Measurements from ENCODE around the gene RPL37.
"Not testable (repeated sequence)": the region's sequence is repeated elsewhere in the genome, so short reads cannot be mapped to it uniquely, and the experiment has no call there.

RPL37 gene

DNA sequence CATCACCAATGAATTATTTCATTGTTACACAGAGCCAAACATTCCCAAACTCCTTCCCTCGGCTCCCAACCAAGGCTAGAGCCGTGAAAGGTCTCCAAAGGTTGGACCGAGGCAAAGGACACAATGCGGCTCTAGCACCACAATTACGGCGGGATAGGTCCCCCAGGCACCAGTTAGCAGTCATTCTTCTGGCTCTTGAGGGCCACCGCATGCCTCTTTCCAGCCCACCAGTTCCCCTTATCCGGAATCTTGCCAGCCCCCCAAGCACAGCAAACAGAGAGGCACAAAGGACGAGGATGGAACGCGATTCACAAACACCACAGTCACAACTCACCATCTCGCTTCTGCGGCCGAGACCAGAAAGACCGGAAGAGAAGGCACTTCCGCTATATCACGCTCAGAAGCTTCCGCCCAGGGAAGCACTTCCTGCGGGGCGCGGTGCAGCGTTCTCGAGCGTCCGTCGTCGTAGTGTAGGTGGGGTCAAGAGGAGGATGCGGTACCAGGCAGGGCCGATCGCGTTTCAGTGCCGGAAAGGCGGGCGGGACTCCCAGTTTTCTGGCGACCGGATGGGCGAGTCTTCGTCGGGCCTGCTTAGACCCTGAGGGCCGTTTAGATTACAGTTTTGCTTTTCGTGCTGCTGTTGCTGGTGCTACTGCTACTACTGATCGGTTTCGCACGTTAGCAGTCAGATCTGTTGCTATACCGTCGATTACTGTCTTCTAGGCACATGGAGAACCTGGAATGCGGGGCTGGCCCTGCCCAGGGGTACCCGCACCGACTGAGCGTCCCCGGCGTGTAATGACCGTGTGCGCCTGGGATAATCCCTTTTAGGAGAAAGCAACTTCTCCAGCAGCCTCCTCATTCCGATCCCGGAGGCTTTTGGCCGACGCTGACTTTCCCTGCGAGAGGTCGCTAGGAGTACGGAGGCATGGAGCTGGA lies at the start of gene RPL37:
RPL37 (minus strand) TSS at position 374 of the 939 bp plus-strand sequence; CDS start at position 337, 37 bp downstream.
- DNase-seq = peak; percentile 99

DNA sequence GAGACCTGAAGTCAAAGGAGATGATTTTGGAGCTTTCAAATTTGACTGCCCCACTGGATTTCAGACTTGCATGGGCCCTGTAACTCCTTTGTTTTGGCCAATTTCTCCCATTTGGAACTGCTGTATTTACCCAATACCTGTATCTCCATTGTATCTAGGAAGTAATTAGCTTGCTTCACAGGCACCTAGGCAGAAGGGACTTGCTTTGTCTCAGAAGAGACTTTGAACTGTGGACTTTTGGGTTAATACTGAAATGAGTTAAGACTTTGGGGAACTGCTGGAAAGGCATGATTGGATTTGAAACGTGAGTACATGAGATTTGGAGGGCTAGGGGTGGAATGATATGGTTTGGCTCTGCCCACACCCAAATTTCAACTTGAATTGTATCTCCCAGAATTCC lies 48.0 kb upstream of the RPL37 start:
- DNase-seq = not testable (repeated sequence)

DNA sequence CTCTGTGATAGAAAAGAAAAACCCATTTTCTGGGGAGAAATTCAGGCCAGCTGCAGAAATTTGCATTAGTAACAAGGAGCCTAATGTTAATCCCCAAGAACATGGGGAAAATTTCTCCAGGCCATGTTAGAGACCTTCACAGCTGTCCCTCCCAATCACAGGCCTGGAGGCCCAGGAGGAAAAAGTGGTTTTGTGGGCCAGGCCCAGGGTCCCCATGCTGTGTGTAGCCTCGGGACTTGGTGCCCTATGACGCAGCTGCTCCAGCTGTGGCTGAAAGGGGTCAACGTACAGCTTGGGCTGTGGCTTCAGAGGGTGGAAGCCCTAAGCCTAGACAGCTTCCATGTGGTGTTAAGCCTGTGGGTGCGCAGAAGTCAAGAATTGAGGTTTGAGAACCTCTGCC lies 47.3 kb upstream of the RPL37 start:
- no peak for DNase-seq

DNA sequence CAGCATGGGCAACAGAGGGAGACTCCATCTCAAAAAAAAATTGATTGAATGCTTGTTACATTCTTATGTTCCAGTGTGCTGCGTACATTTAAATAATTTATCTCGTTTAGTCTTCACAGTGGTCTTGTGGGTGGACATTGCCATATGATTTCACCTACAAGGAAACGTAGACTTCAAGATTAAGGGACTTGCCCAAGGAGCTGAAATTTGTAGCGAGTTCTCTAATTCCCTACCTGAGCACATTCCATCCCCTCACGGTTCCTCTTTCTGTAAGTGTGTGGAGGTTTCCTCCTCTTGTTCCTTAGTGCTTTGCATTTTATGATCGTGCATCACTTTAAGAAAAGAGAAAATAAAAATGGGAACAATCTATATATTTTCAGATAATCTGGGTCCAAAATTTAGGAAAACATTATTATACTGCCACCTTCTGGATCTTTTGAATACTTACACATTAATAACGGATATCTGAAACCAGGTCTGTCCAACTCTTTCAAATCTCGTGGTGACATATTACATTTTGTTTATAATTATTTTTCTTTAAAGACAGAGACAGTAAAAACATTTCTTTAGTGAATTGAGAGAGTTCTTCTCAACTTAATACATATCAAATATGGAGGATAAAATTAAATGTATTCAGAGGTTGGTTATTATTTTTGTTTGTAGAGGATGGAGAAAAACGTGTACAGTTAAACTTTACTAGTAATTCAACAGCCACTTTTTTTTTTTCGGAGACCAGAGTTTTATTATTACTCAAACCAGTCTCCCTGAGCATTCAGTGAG lies 44.3 kb upstream of the RPL37 start:
- DNase-seq = peak; percentile 31

DNA sequence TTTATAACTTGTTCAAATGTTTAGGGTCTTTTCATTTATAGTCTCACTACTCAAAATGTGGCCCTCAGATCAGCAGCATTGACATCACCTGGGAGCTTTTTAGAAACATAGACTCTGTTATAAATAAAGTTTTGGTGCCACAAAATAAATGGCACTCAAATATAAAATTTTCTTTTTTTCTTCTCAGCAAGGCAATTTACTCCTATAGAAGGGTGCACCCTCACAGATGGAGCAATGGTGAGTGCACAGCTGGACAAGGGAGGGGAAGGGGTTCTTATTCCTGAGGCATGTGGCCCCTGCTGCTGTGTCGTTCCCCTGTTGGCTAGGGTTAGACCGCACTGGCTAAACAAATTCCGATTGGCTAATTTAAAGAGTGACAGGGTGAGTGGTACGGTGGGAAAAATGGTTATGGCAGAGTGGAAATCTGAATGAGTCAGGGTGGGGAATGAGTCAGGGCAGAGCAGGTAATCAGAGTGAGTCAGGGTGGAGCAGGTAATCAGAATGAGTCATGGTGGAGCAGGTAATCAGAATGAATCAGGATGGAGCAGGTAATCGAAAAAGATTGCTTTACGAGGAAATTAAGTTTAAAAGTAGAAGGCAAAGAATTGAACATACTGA lies 42.5 kb upstream of the RPL37 start:
- DNase-seq = no peak

DNA sequence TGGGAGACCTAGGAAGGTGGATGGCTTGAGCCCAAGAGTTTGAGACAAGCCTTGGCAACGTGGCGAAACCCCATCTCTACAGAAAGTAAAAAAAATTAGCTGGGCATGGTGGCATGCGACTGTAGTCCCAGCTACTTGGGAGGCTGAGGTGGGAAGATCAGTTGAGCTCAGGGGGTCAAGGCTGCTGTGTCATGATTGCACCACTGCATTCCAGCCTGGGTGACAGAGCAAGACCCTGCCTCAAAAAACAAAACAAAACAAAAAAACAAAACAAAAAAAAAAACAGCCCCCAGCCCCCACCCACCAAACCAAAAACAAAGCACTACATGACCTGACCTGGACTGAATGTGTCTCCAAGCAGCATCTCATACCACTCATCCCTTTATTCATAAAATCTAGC lies 40.9 kb upstream of the RPL37 start:
- DNase-seq = no peak

DNA sequence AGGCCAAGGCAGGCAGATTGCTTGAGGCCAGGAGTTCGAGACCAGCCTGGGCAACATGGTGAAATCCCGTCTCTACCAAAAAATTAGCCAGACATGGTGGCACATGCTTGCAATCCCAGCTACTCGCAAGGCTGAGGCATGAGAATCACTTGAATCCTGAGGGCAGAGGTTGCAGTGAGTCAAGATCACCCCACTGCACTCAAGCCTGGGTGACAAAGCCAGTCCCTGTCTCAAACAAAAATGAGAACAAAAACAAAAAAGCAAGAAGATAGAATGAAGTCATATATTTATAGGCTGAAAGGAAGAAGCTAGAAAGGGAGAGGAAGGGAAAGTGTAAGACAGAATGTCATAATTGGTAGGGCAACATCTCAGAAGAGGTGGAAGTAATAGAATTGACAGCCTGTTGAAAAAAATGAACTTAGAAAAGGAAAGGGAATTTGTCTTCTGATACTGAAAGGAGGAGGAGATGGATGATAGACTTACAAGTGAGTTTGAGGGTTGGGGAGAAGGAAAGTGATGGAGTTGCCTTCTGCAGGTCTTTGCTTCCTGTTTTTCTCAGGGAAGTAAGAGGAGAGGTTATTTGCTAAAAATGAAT lies 38.4 kb upstream of the RPL37 start:
- DNase-seq = no peak

DNA sequence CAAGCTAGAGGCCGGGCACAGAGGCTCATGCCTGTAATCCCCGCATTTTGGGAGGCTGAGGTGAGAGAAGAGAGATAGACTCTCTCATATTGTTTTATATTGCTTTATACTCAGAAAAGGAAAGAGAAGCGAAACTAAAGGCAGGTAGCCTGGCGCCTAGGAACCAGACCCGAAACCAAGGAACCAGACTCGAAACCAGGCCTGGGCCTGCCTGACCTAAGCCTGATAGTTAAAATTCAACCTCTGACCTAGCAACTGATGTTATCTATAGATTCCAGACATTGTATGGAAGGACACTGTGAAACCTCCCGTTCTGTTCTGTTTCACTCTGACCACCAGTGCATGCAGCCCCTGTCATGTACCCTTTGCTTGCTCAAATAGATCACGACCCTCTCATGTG lies 37.2 kb upstream of the RPL37 start:
- not testable (repeated sequence) for DNase-seq

DNA sequence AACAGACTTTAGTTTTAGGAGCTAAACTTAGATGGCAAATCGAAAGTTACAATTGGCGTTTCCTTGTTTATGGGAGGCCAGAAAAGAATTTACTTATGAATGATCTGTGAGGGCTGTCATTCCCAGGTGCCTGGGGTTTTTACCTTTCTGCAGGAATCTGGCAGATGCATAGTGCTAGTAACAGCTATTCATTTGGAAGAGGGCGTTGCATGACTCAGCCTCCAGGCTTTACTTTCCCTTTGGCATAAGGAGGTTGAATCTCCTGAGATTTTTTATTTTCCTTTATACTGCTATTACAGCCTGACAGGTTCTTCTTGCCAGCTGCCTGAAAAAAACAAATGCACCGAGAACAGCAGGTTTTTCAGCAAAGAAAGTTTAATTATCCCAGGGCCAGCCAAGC lies 36.2 kb upstream of the RPL37 start:
- DNase-seq = no peak

DNA sequence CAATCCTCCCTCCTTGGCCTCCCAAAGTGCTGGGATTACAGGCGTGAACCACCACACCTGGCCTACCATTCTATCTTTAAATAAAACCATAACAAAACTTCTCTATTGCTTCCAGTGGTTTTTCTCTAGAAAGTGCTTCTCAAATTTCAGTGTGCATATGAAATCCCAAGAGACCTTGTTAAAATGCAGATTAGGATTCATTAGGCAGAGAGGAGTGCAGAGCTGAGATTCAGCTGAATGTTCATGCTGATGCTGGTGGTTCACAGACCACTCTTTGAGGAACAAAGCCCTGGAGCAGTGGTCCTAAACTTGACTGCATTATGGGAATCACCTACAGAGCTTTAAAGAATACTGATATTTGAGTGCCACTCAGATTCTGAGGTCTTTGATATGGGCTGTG lies 34.4 kb upstream of the RPL37 start:
- DNase-seq = peak; percentile 33

DNA sequence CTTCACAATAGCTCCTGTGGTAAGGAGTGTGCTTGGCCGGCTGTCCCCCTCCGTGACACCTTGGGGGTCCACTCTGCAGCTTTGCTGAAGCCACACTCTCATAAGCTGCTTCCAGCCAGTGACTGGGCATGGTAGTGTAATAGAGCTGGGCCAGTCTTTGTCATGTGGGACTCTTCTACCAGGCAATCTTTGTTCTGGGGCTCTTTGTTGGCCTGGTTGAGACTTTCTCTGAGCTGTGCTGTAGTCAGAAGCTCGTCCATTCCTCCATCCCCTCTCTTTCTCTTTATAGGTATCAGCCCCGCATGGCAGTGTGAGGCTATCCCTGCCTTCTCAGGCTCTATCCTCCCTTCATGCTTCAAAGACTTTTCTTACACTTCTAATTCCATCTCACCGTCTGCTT lies 31.8 kb upstream of the RPL37 start:
- DNase-seq = no peak

DNA sequence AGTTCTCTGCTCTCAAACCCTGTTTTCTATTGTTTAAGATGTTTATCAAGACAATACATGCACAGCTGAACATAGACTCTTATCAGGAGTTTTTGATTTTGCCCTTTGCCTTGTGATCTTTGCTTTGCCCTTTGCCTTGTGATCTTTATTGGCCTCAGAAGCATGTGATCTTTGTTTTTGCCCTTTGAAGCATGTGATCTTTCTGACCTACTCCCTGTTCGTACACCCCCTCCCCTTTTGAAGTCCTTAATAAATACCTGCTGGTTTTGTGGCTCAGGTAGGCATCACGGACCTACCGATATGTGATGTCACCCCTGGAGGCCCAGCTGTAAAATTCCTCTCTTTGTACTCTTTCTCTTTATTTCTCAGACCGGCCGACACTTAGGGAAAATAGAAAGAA lies 30.0 kb upstream of the RPL37 start:
- DNase-seq = not testable (repeated sequence)

DNA sequence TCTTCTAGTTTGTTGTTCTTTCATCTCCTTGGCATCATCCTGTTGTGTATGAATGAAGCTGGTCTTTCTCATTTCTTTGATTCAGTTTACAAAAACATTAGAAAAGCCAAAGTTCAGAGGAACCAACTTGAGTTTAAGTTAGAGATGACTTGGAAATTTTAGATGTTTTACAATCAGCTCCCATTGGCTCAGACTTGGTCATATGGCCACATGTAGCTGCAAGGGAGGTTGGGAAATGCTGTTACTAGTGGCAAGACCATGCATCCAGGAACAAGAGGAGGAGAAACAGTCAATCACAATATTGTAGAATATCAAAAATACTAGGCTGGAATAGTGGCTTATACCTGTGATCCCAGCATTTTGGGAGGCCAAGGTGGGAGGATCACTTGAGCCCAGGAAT lies 25.7 kb upstream of the RPL37 start:
- DNase-seq = no peak

DNA sequence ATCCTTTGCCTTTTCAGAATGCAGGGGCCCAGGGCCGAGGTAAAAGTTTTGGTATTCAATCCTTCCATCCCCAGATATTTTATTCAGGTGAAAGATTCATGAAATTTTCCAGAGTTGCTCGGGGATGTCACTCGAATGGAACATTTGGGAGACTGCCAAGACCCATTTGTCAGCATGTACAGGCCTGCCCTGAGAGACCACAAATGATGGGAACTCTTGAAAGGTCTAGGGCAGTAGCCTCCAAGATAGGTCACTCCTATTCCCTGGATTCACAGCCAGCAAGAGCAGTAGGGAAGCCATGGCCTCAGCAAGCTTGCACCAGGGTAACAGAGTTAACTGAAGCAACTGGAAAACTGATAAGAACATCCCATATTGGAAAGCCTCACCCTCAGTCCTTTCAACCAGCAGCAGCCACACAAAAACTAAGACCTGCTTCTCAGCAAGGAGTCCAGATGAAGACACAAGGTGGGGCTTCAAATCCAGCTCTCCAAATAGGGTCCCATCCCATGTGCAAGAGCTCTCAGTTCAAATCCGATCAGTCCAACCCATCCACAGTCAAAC lies 18.7 kb upstream of the RPL37 start:
- peak; percentile 14 for DNase-seq

DNA sequence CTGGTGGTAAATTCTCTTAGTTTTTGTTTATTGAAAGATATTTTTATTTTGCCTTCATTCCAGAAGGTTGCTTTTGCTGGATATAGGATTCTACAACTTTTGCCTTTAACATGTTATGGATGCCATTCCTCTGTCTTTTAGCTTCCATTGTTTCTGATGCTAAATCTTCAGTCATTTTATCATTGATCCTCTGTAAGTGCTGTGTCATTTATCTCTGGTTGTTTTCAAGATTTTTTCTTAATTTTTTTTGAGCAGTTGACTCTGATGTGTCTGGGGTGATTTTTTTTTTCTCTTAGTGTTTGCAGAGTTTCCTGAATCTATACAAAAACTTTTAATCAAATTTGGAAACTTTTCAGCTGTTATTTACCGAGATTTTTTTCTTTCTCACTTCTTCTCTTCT lies 12.5 kb upstream of the RPL37 start:
- no peak for DNase-seq

DNA sequence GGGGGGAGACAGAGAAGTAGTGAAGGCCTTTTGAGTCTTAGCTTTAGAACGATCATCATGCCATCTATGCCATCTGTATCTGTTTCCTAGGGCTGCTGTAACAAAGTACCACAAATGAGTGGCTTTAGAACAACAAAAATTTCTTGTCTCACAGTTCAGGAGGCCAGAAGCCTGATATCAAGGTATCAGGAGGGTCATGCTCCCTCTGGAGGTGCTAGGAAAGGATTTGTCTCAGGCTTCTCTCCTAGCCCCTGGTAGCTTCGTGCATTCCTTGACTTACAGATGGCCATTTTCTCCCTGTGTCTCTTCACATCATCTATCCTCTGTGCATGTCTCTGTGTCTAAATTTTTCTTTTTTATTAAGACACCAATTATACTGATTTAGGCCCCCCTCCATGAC lies 11.3 kb upstream of the RPL37 start:
- DNase-seq = no peak

DNA sequence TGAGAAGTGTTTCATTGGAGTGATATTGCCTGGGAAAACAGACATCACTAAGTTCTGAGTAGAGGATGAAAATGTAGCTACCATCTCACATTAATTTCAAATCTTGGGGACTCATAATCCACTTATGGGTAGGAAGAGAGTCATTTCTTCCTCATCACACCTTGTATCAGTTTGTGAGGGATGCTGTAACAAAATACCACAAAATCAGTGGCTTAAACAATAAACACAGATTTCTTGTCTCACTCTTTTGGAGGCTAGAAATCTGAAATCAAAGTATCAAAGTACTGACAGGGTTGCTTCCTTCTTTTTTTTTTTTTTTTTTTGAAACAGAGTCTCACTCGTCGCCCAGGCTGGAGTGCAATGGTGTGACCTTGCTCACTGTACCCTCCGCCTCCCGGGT lies 9.5 kb upstream of the RPL37 start:
- DNase-seq = no peak

DNA sequence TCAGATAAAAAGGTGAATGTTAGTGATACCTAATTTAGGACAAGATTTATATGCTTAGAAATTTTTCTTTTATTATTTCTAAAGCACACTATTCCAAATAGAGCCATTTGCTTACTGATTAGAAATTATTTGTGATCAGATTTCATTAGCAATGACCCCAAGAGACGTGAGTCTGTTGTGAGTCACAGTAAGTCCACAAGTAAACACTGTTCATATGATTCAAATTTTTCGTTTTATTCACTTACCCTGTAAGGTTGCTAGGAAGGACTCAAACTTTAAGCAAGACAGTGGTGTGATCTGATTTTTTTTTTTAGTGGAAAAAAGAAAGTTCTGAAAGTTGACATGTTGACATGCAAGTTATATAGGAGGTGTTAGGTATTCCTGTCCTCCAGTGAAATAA lies 7.3 kb upstream of the RPL37 start:
- DNase-seq = no peak

DNA sequence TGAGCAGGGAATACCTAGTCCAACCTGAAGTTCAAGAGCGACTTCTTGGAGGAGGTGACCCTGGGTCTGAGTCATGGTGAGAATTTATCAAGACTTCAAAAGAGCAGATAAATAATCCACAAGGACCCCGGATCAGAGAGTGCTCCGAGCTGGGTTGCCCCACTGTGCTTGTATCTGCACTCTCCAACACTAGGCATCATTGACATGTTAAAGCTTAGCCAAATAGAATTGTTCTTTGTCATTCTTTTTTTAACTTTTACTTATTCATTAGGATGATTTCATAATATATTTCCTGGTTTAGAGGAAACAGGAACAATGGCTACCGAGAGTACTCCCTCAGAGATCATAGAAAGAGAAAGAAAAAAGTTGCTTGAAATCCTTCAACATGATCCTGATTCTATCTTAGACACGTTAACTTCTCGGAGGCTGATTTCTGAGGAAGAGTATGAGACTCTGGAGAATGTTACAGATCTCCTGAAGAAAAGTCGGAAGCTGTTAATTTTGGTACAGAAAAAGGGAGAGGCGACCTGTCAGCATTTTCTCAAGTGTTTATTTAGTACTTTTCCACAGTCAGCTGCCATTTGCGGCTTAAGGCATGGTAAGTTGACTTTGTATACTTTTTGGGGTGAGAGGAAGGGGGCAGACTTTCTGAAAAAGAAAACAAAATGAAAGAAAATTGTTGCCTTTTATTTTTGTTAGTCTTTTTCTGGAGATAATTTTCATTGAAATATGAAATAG lies 6.2 kb upstream of the RPL37 start, which contains the start of gene CARD6:
CARD6 (plus strand) TSS at position 300 of the 738 bp plus-strand sequence; CDS start at position 316, 16 bp downstream.
- DNase-seq = no peak

DNA sequence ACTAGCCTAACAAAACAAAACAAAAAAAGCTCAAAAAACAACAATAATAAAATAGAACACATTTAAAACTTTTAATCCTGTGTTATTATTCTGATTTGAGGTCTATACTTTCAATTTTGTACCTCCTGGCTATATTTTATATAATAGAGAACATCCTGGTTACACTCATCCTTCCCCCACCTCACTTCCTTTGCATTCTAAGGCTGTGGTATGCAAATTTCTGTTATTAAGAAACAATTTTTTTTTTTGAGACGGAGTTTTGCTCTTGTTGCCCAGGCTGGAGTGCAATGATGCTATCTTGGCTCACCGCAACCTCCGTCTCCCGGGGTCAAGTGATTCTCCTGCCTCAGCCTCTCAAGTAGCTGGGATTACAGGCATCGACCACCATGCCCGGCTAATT lies 3.1 kb upstream of the RPL37 start:
- no peak for DNase-seq

DNA sequence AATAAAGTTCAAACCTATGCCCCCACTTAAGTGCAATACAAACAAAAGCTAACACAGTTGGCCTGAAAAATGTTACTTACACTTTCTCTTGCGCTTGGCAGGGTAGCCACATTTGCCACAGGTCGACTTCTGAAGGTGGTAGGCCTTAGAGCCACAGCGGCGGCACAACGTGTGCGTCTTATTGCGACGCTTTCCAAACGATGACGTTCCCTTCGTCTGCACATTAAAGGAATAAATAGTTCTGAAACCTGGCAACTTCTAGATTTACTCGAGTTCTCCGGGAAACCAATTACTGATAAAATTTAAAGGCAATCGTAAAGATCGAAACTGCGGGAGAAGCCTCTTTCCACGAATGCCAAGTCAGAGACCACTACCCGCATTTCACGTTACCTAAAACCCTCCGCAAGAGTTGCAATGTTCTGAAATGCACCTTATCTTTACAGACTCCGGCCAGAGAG lies 602 bp downstream of the RPL37 start:
- DNase-seq = peak; percentile 37

DNA sequence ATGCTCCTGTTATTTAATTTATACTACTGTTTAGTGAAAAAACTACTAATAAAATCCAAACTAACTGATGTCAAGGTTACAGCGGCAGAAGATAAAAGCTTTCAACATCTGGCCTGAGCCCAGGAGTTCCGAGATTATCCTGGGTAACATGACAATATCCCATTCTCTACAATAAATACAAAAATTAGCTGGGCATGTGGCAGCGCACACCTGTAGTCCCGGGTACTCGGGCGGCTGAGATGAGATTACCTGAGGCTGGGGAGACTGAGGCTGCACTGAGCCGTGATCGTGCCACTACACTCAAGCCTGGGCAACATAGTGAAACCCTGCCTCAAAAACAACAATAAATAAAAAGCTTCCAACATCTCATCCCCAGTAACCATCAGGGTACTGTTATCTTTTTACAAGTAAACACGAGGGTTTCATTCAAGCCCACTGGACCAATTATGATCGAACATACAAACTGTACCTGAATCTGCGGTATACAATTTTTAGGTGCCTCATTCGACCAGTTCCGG lies 1.3 kb downstream of the RPL37 start:
- no peak for DNase-seq
